ENCODE data around the gene ATP8B4.

Gene ATP8B4

GRCh38 chr15:49881866-49882265 lies 237.2 kb downstream of the ATP8B4 start:
- H3K79me2 ChIP-seq (ENCODE audit: insufficient read depth, low read length), result no peaks in the 10 kb centered on the region
- no peak for TF ChIP-seq EZH2phosphoT487 (conservative IDR thresholded peaks at IDR 0.05; ENCODE audit: low read length)
- no peak for TF ChIP-seq CTCF (IDR thresholded peaks at IDR 0.05; ENCODE audit: insufficient read depth, low read length, poor library complexity, severe bottlenecking)
- H3K9me2 ChIP-seq (replicated peaks; ENCODE audit: insufficient read depth, low read length), result no peaks in the 10 kb centered on the region
- H2AFZ ChIP-seq (ENCODE audit: low read depth, low read length, severe bottlenecking), result no peak overlapping the region
- H3F3A ChIP-seq (ENCODE audit: insufficient read depth), result no peaks in the 10 kb centered on the region
- no peak overlapping the region for H3K27ac ChIP-seq (ENCODE audit: low read depth, low read length)
- no peaks in the 10 kb centered on the region for H3K9me3 ChIP-seq (ENCODE audit: insufficient read depth, low read length)
- no peak overlapping the region for H3K4me3 ChIP-seq (ENCODE audit: insufficient read depth, low read length, poor library complexity, severe bottlenecking)
- no peaks in the 10 kb centered on the region for H4K20me1 ChIP-seq (ENCODE audit: low read depth, low read length)
- no peak overlapping the region for H3K9ac ChIP-seq (ENCODE audit: low read length)
- H3K4me2 ChIP-seq (ENCODE audit: low read depth, low read length, poor library complexity, severe bottlenecking), result no peak overlapping the region
- no peaks in the 10 kb centered on the region for H3K36me3 ChIP-seq (ENCODE audit: low read length)
- no peaks in the 10 kb centered on the region for H3K27me3 ChIP-seq (ENCODE audit: low read length)

GRCh38 chr15:49881433-49881832 lies 237.6 kb downstream of the ATP8B4 start:
- no peaks in the 10 kb centered on the region for H3K79me2 ChIP-seq (ENCODE audit: insufficient read depth, low read length)
- H3K9ac ChIP-seq (ENCODE audit: low read length), result no peak overlapping the region

GRCh38 chr15:49877873-49878521 lies 241.0 kb downstream of the ATP8B4 start:
- H4K20me1 ChIP-seq (ENCODE audit: low read depth, low read length), result no peaks in the 10 kb centered on the region
- H3K79me2 ChIP-seq (ENCODE audit: insufficient read depth, low read length), result no peaks in the 10 kb centered on the region
- H3K27me3 ChIP-seq (ENCODE audit: low read length), result no peaks in the 10 kb centered on the region
- no peak overlapping the region for H3K9ac ChIP-seq (ENCODE audit: low read length)
- no peak for TF ChIP-seq EZH2phosphoT487 (conservative IDR thresholded peaks at IDR 0.05; ENCODE audit: low read length)
- no peak for TF ChIP-seq CTCF (IDR thresholded peaks at IDR 0.05; ENCODE audit: insufficient read depth, low read length, poor library complexity, severe bottlenecking)
- H3K27ac ChIP-seq (ENCODE audit: low read depth, low read length), result no peak overlapping the region
- no peaks in the 10 kb centered on the region for H3K9me2 ChIP-seq (replicated peaks; ENCODE audit: insufficient read depth, low read length)
- no peaks in the 10 kb centered on the region for H3K36me3 ChIP-seq (ENCODE audit: low read length)
- no peak overlapping the region for H3K4me2 ChIP-seq (ENCODE audit: low read depth, low read length, poor library complexity, severe bottlenecking)
- H3K4me3 ChIP-seq (ENCODE audit: insufficient read depth, low read length, poor library complexity, severe bottlenecking), result no peak overlapping the region
- no peaks in the 10 kb centered on the region for H3K9me3 ChIP-seq (ENCODE audit: insufficient read depth, low read length)
- H3F3A ChIP-seq (ENCODE audit: insufficient read depth), result no peaks in the 10 kb centered on the region
- H2AFZ ChIP-seq (ENCODE audit: low read depth, low read length, severe bottlenecking), result no peak overlapping the region

More at GRCh38 chr15:49881433-49881832, 237.6 kb downstream of the ATP8B4 start:
- Histone ChIP-seq H3F3A (ENCODE audit: insufficient read depth) (no peaks in the 10 kb centered on the region), H2AFZ (ENCODE audit: low read depth, low read length, severe bottlenecking) (no peak overlapping the region), H4K20me1 (ENCODE audit: low read depth, low read length) (no peaks in the 10 kb centered on the region), H3K4me2 (ENCODE audit: low read depth, low read length, poor library complexity, severe bottlenecking) (no peak overlapping the region), H3K27me3 (ENCODE audit: low read length) (no peaks in the 10 kb centered on the region), H3K9me3 (ENCODE audit: insufficient read depth, low read length) (no peaks in the 10 kb centered on the region), H3K9me2 (replicated peaks; ENCODE audit: insufficient read depth, low read length) (no peaks in the 10 kb centered on the region), H3K27ac (ENCODE audit: low read depth, low read length) (no peak overlapping the region), H3K4me3 (ENCODE audit: insufficient read depth, low read length, poor library complexity, severe bottlenecking) (no peak overlapping the region), H3K36me3 (ENCODE audit: low read length) (no peaks in the 10 kb centered on the region)
- TF ChIP-seq EZH2phosphoT487 (conservative IDR thresholded peaks at IDR 0.05; ENCODE audit: low read length) (no peak), CTCF (IDR thresholded peaks at IDR 0.05; ENCODE audit: insufficient read depth, low read length, poor library complexity, severe bottlenecking) (no peak)

Measured in SU-DHL-6 (cell line).